Ishikawa (cell line): ENCODE results near the gene EVL.

Source experiments
- CEBPB ChIP-seq: IDR thresholded peaks from 2 replicates; pipeline ENCODE4 v1.6.1; 2012
- CREB1 ChIP-seq: IDR thresholded peaks from 2 replicates; pipeline ENCODE4 v1.6.1; 2012; ENCODE audit warnings: low read depth
- EGR1 ChIP-seq: IDR thresholded peaks from 2 replicates; pipeline ENCODE4 v1.6.1; 2012
- EP300 ChIP-seq: IDR thresholded peaks from 2 replicates; pipeline ENCODE4 v1.6.1; 2012; ENCODE audit warnings: borderline replicate concordance
- FOXM1 ChIP-seq: IDR thresholded peaks from 2 replicates; pipeline ENCODE4 v1.6.1; 2012; ENCODE audit warnings: low read depth, borderline replicate concordance
- MAX ChIP-seq: IDR thresholded peaks from 2 replicates; pipeline ENCODE4 v1.6.1; 2012
- NFIC ChIP-seq: IDR thresholded peaks from 2 replicates; pipeline ENCODE4 v1.6.1; 2012
- RAD21 ChIP-seq: IDR thresholded peaks from 2 replicates; pipeline ENCODE4 v1.6.1; 2012; ENCODE audit warnings: low read depth
- REST ChIP-seq: IDR thresholded peaks from 2 replicates; pipeline ENCODE4 v1.6.1; 2012; ENCODE audit warnings: low read depth, mild to moderate bottlenecking
- TAF1 ChIP-seq: IDR thresholded peaks from 2 replicates; pipeline ENCODE4 v1.6.1; 2012; ENCODE audit warnings: low read depth, mild to moderate bottlenecking
- TCF12 ChIP-seq: IDR thresholded peaks from 2 replicates; pipeline ENCODE4 v1.6.1; 2012; ENCODE audit warnings: low read depth
- TEAD4 ChIP-seq: IDR thresholded peaks from 2 replicates; pipeline ENCODE4 v1.6.1; 2012
- USF1 ChIP-seq: IDR thresholded peaks from 2 replicates; pipeline ENCODE4 v1.6.1; 2012
- YY1 ChIP-seq: IDR thresholded peaks from 2 replicates; pipeline ENCODE4 v1.6.1; 2012; ENCODE audit warnings: low read depth
- ZBTB7A ChIP-seq: IDR thresholded peaks from 2 replicates; pipeline ENCODE4 v1.6.1; 2012; ENCODE audit warnings: low read depth

EVL gene

GRCh38 chr14:100110816-100111215 lies 45.6 kb downstream of the EVL start:
- TF ChIP-seq RAD21 = no peak

- no peak for TF ChIP-seq TAF1
- TF ChIP-seq EP300 = no peak
- TF ChIP-seq RAD21 = no peak
- TF ChIP-seq NFIC = no peak
Observed at GRCh38 chr14:100111931-100112704, 46.9 kb downstream of the EVL start.

GRCh38 chr14:100114109-100114765 lies 49.0 kb downstream of the EVL start:
- TF ChIP-seq EP300 = peak; percentile 60; the same call in 1 of the 2 replicates
- TF ChIP-seq ZBTB7A = 0 out of 2 replicates have a peak, but pooled peaks have one; percentile 21
- no peak for TF ChIP-seq FOXM1
- no peak; the same call in 1 of the 2 replicates for TF ChIP-seq RAD21
- peak; percentile 62; the same call in 1 of the 2 replicates for TF ChIP-seq MAX
- peak; percentile 52; the same call in 1 of the 2 replicates for TF ChIP-seq TEAD4
- TF ChIP-seq TCF12 = peak; percentile 50
- no peak for TF ChIP-seq EGR1
- peak; percentile 84 for TF ChIP-seq NFIC

- TF ChIP-seq USF1 (no peak), FOXM1 (no peak), NFIC (no peak), REST (no peak), EP300 (no peak), MAX (no peak), CEBPB (no peak), ZBTB7A (no peak), RAD21 (no peak), YY1 (no peak), TCF12 (no peak), TAF1 (no peak), EGR1 (no peak), CREB1 (no peak), TEAD4 (no peak)
Observed at GRCh38 chr14:100115236-100115635, 50.0 kb downstream of the EVL start.

- no peak for TF ChIP-seq MAX
- no peak for TF ChIP-seq NFIC
- no peak for TF ChIP-seq FOXM1
- no peak for TF ChIP-seq TAF1
- no peak for TF ChIP-seq EGR1
- TF ChIP-seq TEAD4 = no peak
- no peak for TF ChIP-seq CREB1
- TF ChIP-seq ZBTB7A = no peak
Observed at GRCh38 chr14:100115726-100116125, 50.5 kb downstream of the EVL start.

GRCh38 chr14:100116134-100116533 lies 50.9 kb downstream of the EVL start:
- TF ChIP-seq TCF12 (peak; percentile 68; the same call in 1 of the 2 replicates), NFIC (peak; percentile 29; the same call in 1 of the 2 replicates), EP300 (peak; percentile 47; the same call in 1 of the 2 replicates), TEAD4 (no peak)

GRCh38 chr14:100117026-100117425 lies 51.8 kb downstream of the EVL start:
- TF ChIP-seq NFIC (no peak), YY1 (no peak), REST (no peak), CREB1 (no peak), TAF1 (no peak), CEBPB (no peak)
